ENCODE results near the gene DEPDC7.
"Not testable (repeated sequence)": the region's sequence is repeated elsewhere in the genome, so short reads cannot be mapped to it uniquely, and the experiment has no call there.

The DEPDC7 gene

DNA sequence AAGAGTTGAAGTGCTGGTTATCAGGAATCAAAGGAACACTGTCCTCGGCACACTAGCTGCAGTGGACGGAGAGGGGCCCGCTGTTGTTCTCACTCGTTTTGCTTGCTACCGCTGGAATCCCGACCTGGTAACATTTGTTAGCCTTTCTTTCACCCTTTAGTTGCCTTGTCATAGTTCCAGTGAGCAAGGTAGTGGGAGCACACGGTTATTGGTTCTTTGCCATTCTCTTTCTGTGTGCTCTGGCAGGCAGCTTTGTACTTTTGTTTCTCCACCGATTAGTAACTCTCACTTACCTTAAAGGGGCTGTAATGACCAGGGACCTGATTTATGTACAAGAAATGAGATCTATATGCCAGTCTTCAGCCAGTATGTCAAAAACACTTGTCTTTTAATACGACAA, 1.8 kb downstream of the DEPDC7 start:
- H3K4me3 ChIP-seq: no peak overlapping the region
- H4K20me1 ChIP-seq: no peaks in the 10 kb centered on the region
- H3K4me2 ChIP-seq: no peak overlapping the region
- H3K27ac ChIP-seq: no peak overlapping the region
- TF ChIP-seq Cebpa-rat (IDR thresholded peaks at IDR 0.05): no peak
- peaks cover 10 to 17% (median 14%) of the 10 kb centered on the region in 11 experiments; a peak in 20 of 22 replicates for H3K9me3 ChIP-seq (replicated peaks in 1 of 11)
- peaks cover 2 to 10% (median 5%) of the 10 kb centered on the region in 10 experiments; a peak in 19 of 20 replicates for H3K4me1 ChIP-seq
- H3K27me3 ChIP-seq: peaks cover 8 to 18% (median 12%) of the 10 kb centered on the region in 11 experiments; a peak in 21 of 22 replicates
- H3K36me3 ChIP-seq: peaks cover 0 to 4% (median 0%) of the 10 kb centered on the region in 11 experiments; a peak in 1 of 22 replicates
- no peak overlapping the region for H3K9ac ChIP-seq

DNA sequence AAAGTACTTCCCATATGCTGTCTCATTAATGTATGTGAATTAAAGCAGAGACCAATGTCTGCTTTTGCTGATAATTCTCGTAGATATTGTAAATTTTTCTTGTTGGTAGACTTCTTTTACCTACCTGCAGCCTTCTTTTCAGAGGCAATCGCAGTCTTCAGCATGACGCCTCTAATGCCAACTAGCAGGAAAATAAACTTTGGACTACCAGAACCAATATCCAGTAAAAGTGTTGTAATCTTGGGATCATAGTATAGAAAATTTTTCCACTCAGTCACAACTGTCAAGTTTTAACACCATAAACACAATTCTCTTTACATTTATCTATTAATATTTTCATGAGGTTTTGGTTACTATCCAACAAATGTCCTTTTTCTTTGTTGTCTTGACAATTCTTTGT, 2.3 kb downstream of the DEPDC7 start:
- Histone ChIP-seq H3K4me2 (no peak overlapping the region), H3K4me1 (peaks cover 0 to 10% (median 3%) of the 10 kb centered on the region in 10 experiments; a peak in 5 of 20 replicates), H3K36me3 (peaks cover 0 to 4% (median 0%) of the 10 kb centered on the region in 11 experiments; a peak in 1 of 22 replicates), H3K9me3 (replicated peaks in 1 of 11) (peaks cover 10 to 17% (median 14%) of the 10 kb centered on the region in 11 experiments; a peak in 20 of 22 replicates), H3K27ac (no peak overlapping the region), H4K20me1 (no peaks in the 10 kb centered on the region), H3K9ac (no peak overlapping the region), H3K4me3 (no peak overlapping the region), H3K27me3 (peaks cover 8 to 18% (median 12%) of the 10 kb centered on the region in 11 experiments; a peak in 21 of 22 replicates)
- no peak for TF ChIP-seq Cebpa-rat (IDR thresholded peaks at IDR 0.05)

DNA sequence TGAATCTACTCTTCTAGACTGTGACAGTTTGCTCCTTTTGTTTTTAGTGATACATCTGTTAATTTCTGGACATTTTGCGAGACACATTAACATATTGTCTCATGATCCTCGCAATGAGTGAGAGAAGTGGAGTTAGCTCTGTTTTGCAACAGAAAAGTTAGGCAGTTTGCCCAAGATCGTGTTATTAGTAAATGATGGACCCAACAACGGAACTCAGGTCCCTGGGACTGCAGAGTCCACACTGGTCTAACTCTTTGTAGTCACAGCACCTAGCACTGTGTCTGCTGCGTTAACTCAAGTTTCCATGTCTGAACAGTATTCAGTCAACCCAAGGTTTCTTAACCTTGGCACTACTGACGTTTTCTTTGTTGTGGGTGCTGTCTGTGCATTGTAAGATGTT, 3.2 kb downstream of the DEPDC7 start:
- Histone ChIP-seq H3K4me2 (no peak overlapping the region), H3K4me1 (peaks cover 0 to 10% (median 3%) of the 10 kb centered on the region in 10 experiments; a peak in 5 of 20 replicates), H3K9me3 (replicated peaks in 1 of 11) (peaks cover 10 to 17% (median 14%) of the 10 kb centered on the region in 11 experiments; a peak in 20 of 22 replicates), H3K27ac (no peak overlapping the region), H3K4me3 (no peak overlapping the region), H3K9ac (no peak overlapping the region), H3K36me3 (peaks cover 0 to 4% (median 0%) of the 10 kb centered on the region in 11 experiments; a peak in 1 of 22 replicates), H3K27me3 (peaks cover 8 to 18% (median 12%) of the 10 kb centered on the region in 11 experiments; a peak in 21 of 22 replicates), H4K20me1 (no peaks in the 10 kb centered on the region)
- no peak for TF ChIP-seq Cebpa-rat (IDR thresholded peaks at IDR 0.05)

DNA sequence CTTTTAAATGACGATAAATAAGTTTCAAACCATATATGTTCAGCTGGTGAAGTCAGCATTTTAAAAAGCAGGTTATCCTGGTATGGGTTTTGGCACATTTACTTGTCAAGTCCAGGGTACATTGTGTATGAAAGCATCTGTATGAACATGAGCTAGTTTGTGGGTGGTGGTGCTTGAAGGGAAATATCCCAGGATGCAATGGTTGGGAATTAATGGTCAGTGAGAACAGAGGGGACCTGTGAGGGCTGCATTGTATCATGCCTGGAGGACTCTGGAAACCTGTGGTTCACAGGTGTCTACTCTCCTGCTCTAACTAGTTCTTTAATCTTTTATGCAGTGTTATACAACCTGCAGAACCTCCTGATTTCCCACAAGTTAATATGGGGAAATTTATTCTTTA, 5.8 kb downstream of the DEPDC7 start:
- Histone ChIP-seq H3K9ac (no peak overlapping the region), H3K4me1 (peaks cover 0 to 6% (median 0%) of the 10 kb centered on the region in 10 experiments; a peak in 1 of 20 replicates), H3K9me3 (replicated peaks in 1 of 11) (peaks cover 0 to 2% (median 0%) of the 10 kb centered on the region in 11 experiments; a peak in 4 of 22 replicates), H4K20me1 (no peaks in the 10 kb centered on the region), H3K4me2 (no peak overlapping the region), H3K27me3 (peaks cover 0 to 6% (median 3%) of the 10 kb centered on the region in 11 experiments; a peak in 11 of 22 replicates), H3K36me3 (no peaks in the 10 kb centered on the region), H3K4me3 (no peak overlapping the region), H3K27ac (no peak overlapping the region)
- no peak for TF ChIP-seq Cebpa-rat (IDR thresholded peaks at IDR 0.05)

DNA sequence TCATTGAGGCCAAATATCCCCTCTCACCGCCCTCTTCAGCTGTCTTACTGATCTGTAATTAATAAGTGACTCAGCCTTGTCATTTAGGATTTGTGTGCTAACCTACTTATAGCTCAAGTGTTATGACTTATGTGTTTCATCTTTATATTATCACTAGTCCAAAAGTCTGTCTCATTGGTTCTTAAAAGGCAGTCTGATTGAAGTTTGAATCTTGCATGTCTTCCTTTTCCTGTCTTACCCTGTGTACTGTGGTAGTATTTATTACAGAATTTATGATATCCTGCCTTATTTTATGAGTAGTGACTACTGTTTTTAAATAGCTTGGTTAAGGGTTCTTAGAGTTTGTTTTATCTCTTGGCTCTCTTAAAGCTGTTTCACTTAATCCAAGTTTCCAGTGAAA, 6.3 kb downstream of the DEPDC7 start:
- no peaks in the 10 kb centered on the region for H4K20me1 ChIP-seq
- H3K36me3 ChIP-seq: no peaks in the 10 kb centered on the region
- TF ChIP-seq Cebpa-rat (IDR thresholded peaks at IDR 0.05): no peak
- H3K4me3 ChIP-seq: no peak overlapping the region
- H3K27ac ChIP-seq: no peak overlapping the region
- H3K9me3 ChIP-seq (replicated peaks in 1 of 11): no peaks in the 10 kb centered on the region
- H3K27me3 ChIP-seq: peaks cover 0 to 2% (median 0%) of the 10 kb centered on the region in 11 experiments; a peak in 2 of 22 replicates
- H3K4me1 ChIP-seq: peaks cover 0 to 1% (median 0%) of the 10 kb centered on the region in 10 experiments; a peak in 1 of 20 replicates
- H3K9ac ChIP-seq: no peak overlapping the region
- no peak overlapping the region for H3K4me2 ChIP-seq

DNA sequence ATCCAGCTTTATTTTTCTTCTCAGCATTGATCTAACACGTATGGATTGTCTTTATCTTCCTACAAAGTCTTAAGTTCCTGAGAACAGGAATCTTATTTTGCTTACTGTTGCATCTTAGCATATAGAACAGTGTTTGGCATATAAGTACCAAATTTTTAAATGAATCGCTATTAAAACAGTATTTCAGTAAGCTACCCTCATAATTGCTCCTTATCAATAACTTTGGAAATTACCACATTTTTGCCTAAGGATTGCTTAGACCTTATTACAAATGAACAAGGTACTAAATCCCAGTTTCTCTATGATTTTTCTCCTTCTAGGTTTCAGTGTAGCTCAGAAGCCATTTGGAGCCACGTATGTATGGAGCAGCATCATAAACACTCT, 9.7 kb downstream of the DEPDC7 start:
- no peaks in the 10 kb centered on the region for H3K9me3 ChIP-seq (replicated peaks in 1 of 11)
- no peaks in the 10 kb centered on the region; a peak in 1 of 20 replicates for H3K4me1 ChIP-seq
- TF ChIP-seq Cebpa-rat (IDR thresholded peaks at IDR 0.05): no peak
- H4K20me1 ChIP-seq: no peaks in the 10 kb centered on the region
- H3K27me3 ChIP-seq: no peaks in the 10 kb centered on the region
- H3K4me3 ChIP-seq: no peak overlapping the region
- no peaks in the 10 kb centered on the region for H3K36me3 ChIP-seq
- H3K9ac ChIP-seq: no peak overlapping the region
- no peak overlapping the region for H3K27ac ChIP-seq
- no peak overlapping the region for H3K4me2 ChIP-seq

DNA sequence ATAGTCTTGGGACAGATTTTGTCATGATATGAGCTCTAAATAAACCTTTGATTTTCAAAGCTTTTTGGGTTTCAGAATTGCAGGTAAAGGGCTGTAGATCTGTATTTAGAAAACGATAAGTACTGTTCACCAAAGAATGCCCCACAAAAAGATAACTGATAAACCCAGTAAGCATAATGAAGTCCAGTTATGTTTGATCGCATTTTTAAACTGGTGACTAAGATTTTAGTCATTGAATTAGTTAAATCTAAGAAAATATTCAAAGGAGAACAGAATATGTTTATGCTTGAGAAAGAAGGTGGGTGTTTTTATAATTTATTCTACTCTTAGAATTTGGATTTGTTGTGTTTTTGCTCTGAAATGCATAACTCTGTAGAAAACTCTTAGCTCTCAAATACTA, 11.6 kb downstream of the DEPDC7 start:
- H3K36me3 ChIP-seq: no peaks in the 10 kb centered on the region
- H3K4me2 ChIP-seq: no peak overlapping the region
- no peak overlapping the region for H3K9ac ChIP-seq
- H3K27ac ChIP-seq: no peak overlapping the region
- no peaks in the 10 kb centered on the region for H3K27me3 ChIP-seq
- H3K4me1 ChIP-seq: no peaks in the 10 kb centered on the region; a peak in 1 of 20 replicates
- H4K20me1 ChIP-seq: no peaks in the 10 kb centered on the region
- TF ChIP-seq Cebpa-rat (IDR thresholded peaks at IDR 0.05): no peak
- no peaks in the 10 kb centered on the region for H3K9me3 ChIP-seq (replicated peaks in 1 of 11)
- H3K4me3 ChIP-seq: no peak overlapping the region

DNA sequence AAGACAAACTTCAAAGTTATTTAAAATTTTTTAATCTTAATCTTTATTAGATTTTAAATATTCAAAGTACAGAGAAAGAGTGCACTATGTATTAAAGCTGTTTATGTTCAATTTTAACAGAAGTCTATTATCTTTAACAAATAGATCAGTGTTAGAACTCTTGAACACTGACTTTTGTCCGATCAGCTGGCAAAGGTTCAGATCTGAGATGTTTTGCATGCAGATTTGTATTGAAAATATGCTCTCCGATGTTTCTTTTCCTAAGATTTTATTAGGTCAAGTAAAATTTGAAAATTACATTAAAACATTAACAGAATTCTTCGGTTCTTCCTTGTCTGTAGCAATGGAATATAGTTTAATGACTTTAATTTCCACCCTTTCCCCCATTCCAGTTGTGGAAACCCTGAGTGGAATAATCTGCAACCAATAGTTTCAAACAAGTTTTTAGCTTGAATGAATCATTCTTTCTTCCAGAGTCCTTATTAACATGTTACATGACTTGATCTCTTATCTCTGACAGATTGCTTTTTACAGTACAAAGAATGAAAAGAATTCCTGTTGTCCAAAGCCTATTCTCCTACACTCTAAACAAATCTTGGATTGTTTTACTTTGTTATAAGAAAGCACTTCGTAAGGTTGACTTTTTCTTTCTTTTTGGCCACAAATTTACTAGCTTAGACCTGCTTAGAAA, 12.3 kb downstream of the DEPDC7 start:
- no peak overlapping the region for H3K4me3 ChIP-seq
- H3K4me2 ChIP-seq: no peak overlapping the region
- TF ChIP-seq Cebpa-rat (IDR thresholded peaks at IDR 0.05): no peak

DNA sequence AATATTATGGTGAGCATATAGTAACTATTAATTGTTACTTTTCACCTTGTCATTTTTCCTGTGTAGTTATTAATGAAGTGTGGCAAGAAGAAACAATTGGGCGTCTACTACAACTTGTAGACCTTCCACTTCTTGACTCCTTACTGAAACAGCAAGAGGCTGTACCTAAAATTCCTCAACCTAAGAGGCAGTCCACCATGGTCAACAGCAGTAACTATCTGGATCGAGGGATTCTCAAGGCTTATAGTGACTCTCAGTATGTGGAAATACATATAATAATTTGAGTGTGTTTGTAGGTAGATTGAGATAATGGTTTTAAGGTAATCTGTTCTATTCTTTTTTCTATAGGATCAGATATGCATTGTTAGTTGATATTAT, 12.8 kb downstream of the DEPDC7 start:
- H3K4me3 ChIP-seq: no peak overlapping the region
- H4K20me1 ChIP-seq: no peaks in the 10 kb centered on the region
- no peak for TF ChIP-seq Cebpa-rat (IDR thresholded peaks at IDR 0.05)
- no peaks in the 10 kb centered on the region for H3K27me3 ChIP-seq
- H3K9me3 ChIP-seq (replicated peaks in 1 of 11): no peaks in the 10 kb centered on the region
- H3K9ac ChIP-seq: no peak overlapping the region
- H3K4me1 ChIP-seq: no peaks in the 10 kb centered on the region; a peak in 1 of 20 replicates
- H3K27ac ChIP-seq: no peak overlapping the region
- no peaks in the 10 kb centered on the region for H3K36me3 ChIP-seq
- H3K4me2 ChIP-seq: no peak overlapping the region

More for the DNA sequence above, 12.3 kb downstream of the DEPDC7 start:
- no peaks in the 10 kb centered on the region for H3K36me3 ChIP-seq
- no peak overlapping the region for H3K9ac ChIP-seq
- H3K9me3 ChIP-seq (replicated peaks in 1 of 11): no peaks in the 10 kb centered on the region
- no peak overlapping the region for H3K27ac ChIP-seq
- no peaks in the 10 kb centered on the region for H3K27me3 ChIP-seq
- no peaks in the 10 kb centered on the region for H4K20me1 ChIP-seq
- H3K4me1 ChIP-seq: no peaks in the 10 kb centered on the region; a peak in 1 of 20 replicates

DNA sequence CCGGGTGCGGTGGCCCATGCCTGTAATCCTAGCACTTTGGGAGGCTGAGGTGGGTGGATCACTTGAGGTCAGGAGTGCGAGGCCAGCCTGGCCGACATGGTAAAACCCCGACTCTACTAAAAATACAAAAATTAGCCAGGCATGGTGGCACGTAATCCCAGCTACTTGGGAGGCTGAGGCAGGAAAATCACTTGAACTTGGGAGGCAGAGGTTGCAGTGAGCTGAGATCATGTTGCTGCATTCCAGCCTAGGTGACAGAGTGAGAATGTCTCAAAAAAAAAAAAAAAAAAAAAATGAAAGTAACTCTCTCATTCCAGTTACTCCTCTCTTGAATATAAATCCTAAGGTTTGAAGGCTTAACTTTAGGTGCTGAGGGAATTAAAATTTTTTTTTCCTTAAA, 13.5 kb downstream of the DEPDC7 start:
- H3K9ac ChIP-seq; H3K27ac ChIP-seq; H3K27me3 ChIP-seq; H3K4me3 ChIP-seq; H3K36me3 ChIP-seq; H4K20me1 ChIP-seq; H3K4me1 ChIP-seq; H3K4me2 ChIP-seq; H3K9me3 ChIP-seq (replicated peaks in 1 of 11): not testable (repeated sequence)

Data from BLaER1 treated with 17β-estradiol and CSF1 and Interleukin-3, amounts not matched to agents 10 nM and 100 nM (cell line).